PC-3 (cell line): ENCODE results near the gene SSTR3.

ENCODE experiments used
- CTCF ChIP-seq: fragments of 300-600 bp; sonication (generic); conservative IDR thresholded peaks from 2 replicates; pipeline ENCODE4 v1.5.1; 2017; ENCODE audit warnings: antibody characterized with exemption, low read depth, mild to moderate bottlenecking, low read length
- EZH2 ChIP-seq: fragments of 300-600 bp; sonication (generic); IDR thresholded peaks from one replicate; pipeline ENCODE4 v1.6.1; 2017; ENCODE audit warnings: antibody characterized with exemption, mild to moderate bottlenecking, low read length; ENCODE audit not compliant: unreplicated experiment
- EZH2phosphoT487 ChIP-seq: fragments of 300-600 bp; sonication (generic); IDR thresholded peaks from 2 replicates; pipeline ENCODE4 v1.6.1; 2018; ENCODE audit warnings: mild to moderate bottlenecking, antibody characterized with exemption, low read length, borderline replicate concordance

GRCh38 chr22:37183432-37184379 is 28.6 kb downstream of the SSTR3 start:
- TF ChIP-seq CTCF (0 out of 2 replicates have a peak, but pooled peaks have one; percentile 15), EZH2 (no peak), EZH2phosphoT487 (no peak)
